ENCODE results near the gene LHX4.

DNA sequence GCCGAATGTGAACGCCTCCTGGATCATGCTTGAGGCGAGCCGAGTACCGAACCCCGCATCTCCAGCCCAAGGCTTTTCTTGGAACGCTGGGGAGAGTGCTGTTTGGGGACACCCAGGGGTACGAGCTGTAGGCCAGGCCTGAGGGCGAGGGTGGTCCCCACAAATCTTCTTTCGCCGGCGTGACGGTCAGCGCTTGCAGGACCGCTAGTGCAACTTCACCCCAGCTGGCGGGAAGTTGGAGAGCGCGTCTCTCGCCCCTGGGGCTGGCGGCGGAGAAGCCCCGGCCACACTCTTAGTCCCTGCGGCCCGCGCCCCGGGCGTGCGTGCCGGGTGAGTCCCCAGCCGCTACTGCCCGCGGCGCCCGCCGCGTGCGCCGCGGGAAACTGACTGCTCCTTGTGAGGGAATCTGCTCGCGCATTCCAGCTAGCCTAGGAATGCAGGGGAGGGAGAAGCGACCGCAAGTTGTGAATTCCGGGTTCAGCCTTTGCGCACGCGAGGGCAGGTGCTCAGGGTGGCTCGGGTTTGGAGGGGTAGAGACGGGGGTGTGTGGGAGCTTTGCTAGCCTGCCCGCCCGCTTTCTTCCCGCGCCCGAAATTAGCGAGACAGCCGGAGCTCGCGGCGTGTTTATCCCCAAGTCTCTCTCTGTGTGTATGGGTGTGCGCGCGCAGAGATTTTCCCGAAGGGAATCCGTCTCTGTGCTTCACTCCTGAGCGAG is 884 bp downstream of the LHX4 start:
- TF ChIP-seq, protein P1, sequence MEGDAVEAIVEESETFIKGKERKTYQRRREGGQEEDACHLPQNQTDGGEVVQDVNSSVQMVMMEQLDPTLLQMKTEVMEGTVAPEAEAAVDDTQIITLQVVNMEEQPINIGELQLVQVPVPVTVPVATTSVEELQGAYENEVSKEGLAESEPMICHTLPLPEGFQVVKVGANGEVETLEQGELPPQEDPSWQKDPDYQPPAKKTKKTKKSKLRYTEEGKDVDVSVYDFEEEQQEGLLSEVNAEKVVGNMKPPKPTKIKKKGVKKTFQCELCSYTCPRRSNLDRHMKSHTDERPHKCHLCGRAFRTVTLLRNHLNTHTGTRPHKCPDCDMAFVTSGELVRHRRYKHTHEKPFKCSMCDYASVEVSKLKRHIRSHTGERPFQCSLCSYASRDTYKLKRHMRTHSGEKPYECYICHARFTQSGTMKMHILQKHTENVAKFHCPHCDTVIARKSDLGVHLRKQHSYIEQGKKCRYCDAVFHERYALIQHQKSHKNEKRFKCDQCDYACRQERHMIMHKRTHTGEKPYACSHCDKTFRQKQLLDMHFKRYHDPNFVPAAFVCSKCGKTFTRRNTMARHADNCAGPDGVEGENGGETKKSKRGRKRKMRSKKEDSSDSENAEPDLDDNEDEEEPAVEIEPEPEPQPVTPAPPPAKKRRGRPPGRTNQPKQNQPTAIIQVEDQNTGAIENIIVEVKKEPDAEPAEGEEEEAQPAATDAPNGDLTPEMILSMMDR (IDR thresholded peaks at IDR 0.05; ENCODE audit: insufficient read depth, low read depth, low read length) = no peak
- peak; percentile 64 for TF ChIP-seq EZH2 (IDR thresholded peaks at IDR 0.05; ENCODE audit: insufficient read depth, low read length)

All from astrocyte (in vitro differentiated cells and primary cell).